ENCODE results near the gene ELMO1.

ELMO1 gene

DNA sequence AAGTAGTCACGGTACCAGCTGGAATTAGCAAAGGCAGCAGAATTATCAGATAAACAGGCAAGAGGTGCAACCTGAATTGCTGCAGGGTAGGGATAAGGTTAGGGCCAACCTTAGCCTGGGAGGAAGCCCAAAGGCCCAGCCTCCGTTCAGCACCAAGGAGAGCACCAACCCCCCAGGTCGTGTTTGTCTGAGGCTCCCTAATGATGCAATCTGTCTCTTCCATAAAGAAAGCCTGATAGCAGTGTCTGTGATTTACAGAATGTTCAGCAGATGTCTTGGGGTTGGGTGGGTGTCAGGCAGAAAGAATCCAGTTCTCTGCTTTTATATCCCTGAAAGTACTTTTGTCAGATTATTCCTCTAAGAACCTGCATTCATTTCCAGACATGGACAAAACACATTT lies 396.0 kb downstream of the ELMO1 start:
- DNase-seq (ENCODE audit: low spot score), result peak; percentile 56

DNA sequence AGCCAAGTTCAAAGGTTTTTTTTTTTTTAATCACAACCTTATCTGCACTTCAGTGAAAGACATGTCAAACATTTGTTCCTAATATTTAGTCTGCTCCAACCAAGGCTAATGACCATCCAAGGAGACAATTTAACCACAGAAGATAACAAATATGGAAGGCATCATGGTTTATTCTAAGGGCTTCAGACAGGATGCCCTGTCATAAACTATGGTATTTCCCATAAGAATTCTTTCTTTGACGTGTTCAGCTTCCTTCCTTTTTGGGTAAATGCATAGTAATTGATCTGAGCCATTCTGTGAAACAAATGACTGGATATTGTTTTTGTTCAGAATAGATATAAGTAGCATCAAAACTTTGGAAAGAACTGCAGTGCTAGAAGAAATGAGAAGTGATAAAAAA lies 397.9 kb downstream of the ELMO1 start:
- DNase-seq (ENCODE audit: low spot score), result no peak

DNA sequence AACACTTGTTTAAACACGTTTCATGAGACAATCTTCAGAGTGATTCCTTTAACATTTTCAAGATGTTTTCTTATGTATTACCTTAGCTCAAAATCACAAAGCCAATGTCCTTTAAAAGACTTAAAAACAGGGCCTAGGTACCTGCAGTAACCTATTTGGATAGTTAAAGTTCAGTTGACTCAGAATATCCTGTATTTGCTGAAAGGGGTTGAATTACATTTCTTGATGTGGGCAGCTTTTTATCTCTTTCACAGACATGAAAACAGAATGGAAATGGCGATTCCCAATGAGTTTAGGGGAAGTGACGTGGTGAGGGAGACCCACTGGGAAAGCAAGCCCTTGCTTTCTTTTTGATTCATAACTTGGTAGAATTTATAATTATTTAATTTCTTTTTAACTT lies 400.0 kb downstream of the ELMO1 start:
- DNase-seq (ENCODE audit: low spot score), result no peak

DNA sequence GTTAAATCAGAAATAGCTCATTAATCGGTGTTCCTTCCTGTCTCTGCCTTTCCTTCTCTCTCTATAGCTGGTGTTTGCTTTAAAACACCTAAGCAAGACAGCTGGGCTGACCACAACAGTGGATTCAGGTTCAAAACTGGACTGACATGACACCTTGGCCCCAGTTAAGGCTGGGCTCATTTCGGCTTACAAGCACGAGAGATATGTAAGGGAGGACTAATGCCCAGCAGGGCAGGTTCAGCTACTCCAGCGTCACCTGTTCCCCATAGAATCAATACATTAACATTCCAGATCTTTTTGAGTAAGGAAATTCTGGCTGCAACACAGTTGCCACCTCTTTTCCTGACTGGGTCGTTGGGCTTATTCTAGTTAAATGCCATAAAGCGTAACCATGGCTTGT lies 401.4 kb downstream of the ELMO1 start:
- no peak for DNase-seq (ENCODE audit: low spot score)

DNA sequence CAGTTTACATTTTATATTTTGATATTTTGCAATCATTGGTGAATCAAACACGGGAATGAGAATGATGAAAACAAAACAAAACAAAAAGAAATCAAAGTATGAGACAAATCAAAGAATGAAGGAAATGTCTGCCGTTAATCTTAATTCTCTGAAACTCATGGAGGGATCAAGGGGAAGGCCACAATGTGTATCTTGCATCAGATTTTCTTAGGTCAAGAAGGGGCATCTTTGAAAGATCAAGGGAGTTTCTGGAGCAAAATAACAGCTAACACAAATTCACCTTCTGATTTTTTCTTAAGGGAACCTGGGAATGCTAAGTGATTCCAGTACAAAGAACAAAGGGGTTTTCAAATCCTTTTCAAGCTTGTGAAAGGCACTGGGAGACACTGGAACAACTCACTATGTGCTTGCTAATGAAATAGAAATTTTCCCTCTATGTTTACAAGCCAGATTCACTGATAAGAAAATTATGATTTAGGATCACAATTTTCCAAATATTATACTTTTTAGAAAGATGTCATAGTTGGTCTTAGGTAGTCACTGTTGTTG lies 402.1 kb downstream of the ELMO1 start:
- no peak for DNase-seq (ENCODE audit: low spot score)

DNA sequence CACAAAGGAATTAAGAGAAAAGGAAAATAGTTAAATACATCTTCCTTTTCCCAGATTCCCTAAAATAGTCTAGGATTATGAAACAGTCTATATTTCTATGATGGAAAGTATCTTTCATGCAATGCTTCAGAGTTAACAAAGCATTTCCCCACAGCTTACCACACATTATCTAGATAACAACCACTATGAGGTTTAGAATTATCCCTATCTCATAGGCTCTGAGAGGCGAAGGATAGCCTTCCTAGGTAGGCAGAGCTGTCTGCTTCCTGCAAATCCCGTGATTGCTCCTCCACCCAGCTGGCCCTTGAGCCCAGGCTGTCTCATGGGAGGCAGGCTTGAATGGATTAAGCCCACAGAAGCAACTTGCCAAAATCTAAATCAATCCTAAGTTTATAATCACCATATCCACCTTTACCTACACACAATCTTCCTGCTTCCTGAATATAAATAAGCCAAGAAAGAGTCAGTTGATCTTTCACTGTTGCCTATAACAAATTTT lies 402.9 kb downstream of the ELMO1 start:
- DNase-seq (ENCODE audit: low spot score), result no peak

DNA sequence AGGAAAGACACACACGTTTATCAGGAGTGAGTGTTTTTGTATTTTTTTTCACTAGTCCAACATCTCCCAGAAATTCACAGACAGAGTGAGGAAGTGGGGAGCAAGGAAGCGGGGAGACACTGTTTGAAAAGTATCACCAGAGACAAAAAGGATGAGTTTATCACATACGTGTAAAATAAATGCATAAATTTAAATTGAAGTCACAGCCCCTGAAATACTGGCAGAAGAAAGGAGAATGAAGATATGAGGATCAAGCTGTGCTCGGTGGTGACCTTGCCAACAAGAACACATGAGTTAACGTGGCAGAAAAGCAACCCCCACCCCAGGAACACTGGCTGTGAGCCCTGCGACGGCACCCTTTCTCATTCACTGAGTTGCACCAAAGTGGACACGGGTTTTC lies 407.2 kb downstream of the ELMO1 start:
- no peak for DNase-seq (ENCODE audit: low spot score)

DNA sequence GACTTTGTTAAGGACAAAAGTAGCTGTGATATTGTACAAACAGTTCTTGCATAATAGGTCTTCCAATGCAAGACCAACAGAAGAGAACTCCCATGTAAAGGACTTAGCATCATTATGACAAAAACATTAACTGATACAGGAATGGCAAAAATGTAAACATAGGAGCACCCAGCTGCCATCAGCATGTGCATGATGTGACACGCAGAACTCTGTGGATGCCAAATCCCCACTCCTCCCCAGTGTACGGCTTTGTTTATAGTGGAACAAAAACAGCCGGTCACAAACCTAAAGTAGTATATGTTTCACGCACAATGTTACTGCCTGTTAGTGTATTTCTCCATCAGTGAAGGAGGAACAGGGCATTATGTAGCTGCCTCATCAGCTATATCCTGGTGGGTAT lies 408.3 kb downstream of the ELMO1 start:
- DNase-seq (ENCODE audit: low spot score), result no peak

DNA sequence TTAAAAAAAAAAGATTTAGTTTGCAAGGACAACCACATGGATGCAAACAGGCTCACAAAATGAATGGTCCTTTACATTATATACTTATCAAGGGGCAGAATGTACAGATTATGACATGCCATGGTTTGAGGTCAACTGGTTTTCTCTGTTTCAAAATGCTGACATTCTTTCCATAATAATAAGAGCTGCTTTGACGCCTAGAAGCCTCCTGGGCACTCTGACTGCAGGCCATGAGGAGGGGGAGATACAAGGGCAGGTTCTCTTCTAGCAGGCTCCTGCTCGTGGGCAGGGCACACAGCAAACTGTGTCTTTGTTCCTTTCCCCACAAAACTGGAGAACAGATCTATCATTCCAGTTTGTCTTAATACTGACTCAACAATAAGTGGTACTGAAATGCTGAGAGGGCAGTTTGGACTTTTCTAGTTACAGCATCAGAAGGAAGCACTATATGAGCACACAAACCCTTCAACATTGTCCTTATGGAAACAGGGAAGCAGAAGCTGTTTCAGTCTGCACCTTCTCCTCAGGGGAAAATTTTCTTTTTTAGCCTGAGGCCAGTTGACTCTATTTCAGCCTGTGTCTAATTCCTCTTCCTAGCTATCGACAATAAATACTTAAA lies 409.4 kb downstream of the ELMO1 start:
- no peak for DNase-seq (ENCODE audit: low spot score)

DNA sequence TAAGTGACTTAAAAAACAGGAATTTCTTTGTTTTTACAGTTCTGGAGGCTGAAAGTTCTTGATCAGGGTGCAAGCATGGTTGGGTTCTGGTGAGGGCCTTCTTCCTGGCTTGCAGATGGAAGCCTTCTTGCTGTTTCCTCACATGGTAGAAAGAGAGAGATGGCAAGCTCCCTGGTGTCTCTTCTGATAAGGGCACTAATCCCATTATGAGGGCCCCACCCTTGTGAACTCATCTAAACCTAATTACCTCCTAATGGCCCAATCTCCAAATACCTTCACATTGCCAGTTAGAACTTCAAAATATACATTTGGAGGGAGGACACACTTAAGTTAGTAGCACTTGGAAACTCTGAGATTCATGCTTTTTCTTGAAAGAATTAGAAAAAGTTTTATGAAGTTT lies 410.0 kb downstream of the ELMO1 start:
- no peak for DNase-seq (ENCODE audit: low spot score)

DNA sequence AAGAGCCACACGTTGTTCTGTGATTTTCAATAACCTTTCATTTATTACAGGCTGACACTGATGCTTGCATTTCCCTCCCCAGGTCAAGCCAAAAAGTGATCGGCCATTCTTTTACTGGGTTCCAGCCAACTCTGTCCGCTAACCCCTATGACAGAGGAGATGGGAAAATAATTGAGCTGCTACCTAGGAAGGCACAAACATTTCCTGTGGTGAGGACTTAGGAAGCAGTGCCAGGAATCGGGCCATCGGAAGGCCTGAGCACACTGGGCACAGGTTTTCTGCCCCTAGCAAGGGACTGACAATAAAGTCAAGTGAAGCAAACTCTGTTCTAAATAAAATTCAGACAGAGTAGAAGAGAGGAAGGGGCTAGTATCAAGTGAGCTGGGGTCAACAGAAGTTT lies 411.4 kb downstream of the ELMO1 start:
- no peak for DNase-seq (ENCODE audit: low spot score)

DNA sequence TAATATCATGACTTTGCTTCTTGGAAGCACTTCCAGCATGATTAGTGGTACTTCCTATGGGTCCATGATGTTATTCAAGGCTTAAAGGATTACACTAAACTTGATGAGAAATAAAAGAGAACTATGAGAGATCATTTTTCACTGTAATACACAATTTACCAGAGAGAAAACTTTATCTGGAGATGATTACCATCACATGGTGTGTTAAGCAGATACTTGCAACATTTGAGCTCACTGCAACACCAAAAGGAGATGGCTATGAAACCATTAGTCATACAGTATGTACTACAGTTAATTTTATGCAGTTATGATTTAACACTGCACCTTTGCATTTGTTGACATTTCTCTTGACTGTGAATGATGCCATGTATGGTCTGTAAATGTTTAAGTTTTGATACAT lies 413.0 kb downstream of the ELMO1 start:
- DNase-seq (ENCODE audit: low spot score), result no peak

DNA sequence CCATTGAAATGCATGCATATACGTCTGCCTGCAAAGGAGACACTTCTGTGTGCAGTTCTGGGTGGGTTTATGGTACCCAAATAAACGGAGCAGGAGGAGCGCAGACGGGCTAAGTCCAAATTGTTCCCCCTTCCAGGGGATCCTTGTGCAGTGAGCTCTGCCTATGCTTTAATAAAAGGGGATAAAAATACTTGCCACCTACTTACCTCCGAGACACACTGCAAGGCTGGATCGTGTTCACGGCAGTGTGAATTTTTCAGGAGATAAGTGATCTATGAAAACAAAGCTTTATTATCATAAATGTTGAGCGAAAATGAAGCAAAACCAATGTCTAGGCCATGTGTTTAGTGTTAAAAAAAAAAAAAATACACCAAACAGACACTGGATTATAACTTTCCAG lies 415.5 kb downstream of the ELMO1 start:
- no peak for DNase-seq (ENCODE audit: low spot score)

DNA sequence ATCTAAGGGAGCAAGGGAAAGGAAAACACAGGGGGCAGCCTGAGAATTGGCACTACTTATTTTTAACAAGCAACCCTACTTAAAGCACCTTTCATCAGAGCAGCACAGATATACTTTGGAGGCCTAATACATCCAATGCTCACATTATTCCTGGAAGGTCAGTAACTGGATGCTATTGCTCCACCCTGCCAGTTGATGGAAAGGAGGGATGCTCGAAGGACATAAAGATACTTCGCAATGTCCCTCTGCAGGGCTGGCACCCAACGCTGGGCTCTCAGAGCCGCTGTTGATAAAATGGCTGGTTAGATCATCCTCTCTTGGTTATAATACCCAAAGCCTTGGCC lies 416.4 kb downstream of the ELMO1 start:
- no peak for DNase-seq (ENCODE audit: low spot score)

DNA sequence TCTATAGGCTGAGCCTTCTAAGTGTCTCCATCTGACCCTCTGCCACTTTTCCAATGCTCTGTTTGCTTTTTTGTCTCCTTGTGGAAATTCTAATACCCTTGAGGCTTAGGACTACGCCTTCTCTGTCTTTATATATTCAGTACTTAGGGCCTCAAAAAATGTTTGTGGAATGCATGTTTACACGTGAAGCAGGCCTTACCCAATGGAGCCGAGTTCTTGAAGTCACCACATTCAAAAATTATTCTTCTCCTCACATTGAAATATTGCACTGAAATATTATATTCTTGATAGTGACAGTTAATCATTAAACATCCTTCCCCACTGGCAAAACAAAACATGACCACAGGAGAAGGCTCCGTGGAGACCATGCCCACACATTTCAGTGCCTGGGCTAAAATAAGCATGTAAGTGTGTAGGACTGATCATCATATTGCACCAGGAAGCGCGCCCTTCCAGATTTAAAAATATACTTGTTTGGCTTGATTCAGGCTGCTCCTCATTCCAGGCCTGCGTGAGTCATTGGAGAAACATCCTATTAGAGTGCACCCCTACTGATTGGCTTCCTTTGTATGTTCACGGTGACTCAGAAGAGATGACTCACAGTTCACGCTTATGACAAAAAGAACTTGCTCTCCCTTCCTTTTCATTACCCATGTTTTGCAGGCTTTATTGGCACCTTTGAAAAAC lies 416.9 kb downstream of the ELMO1 start:
- DNase-seq (ENCODE audit: low spot score), result peak; percentile 97

DNA sequence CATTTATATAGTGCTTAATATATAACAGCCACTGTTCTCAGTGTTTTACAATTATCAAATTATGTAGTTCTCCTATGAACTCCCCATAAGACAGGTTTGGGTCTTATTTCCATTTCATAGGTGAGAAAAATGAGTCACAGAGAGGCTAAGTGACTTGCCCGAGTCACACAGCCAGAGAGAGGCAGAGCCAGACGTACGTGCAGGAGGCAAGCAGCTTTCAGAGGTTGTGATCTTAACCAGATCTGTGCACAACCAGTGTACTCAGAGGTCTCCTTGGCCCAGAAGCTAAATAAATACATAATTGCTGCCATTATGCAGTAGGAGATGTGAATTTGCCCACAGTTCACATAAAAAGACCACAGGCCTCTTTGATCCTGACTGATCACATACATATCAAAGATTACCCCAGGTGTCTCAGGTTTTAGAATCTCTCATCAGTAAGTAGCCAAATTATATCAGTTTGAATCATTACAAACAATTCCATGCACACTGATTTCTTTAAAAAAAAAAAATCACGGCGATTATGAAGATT lies 419.7 kb downstream of the ELMO1 start:
- DNase-seq (ENCODE audit: low spot score), result no peak

DNA sequence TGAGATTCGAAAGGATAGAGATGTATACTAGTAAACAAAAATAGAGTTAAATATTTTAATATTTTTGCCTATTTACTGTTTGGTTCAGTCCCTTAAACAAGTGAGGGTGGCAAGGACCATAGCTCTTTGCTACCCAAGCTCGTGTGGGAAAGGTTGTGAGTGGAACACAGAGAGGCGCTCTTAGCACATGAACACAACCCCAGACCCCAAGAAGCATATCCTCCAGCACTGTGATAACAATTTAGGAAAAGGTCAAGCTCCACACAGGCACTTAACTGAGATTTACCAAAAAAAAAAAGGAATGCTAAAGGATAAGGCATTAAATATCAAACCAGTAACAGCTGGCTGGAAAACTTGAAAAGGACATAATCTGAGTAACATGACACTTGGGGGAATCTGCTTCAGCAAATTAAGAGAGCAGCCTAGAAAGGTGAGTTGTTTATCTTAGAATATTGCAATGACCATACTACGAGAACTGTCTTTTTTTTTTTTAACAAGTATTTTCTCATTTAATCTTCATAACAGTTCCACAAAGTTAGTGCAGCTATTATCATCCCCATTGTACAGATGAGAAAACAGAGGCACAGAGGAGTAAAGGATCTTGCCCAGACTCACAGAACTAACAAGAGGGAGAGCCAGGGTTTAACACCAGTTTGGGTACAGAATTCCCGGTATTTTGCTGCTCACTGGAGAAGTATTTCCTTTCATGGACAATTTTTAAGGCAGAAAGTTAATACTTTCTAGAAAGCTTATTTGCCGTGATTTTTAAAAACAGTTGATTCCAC lies 420.9 kb downstream of the ELMO1 start:
- DNase-seq (ENCODE audit: low spot score), result no peak

DNA sequence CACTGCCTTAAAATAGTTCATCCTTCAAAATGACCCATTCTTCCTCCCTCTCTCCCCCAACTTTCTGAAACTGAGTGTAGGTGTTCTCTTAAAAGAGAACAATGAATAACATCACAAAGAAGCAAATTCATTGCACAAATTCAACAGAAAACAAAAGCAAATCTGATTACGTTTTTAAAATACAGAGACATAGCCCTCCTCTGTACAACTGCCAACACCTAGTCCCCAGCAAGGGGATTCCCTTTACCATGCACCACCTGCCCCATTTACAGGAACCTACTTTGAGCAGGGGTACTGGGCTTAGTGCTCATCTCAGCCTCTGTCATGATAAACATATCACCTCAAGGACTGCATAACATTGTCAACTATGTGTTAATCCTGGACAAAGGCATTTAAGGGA lies 421.6 kb downstream of the ELMO1 start:
- DNase-seq (ENCODE audit: low spot score), result no peak

DNA sequence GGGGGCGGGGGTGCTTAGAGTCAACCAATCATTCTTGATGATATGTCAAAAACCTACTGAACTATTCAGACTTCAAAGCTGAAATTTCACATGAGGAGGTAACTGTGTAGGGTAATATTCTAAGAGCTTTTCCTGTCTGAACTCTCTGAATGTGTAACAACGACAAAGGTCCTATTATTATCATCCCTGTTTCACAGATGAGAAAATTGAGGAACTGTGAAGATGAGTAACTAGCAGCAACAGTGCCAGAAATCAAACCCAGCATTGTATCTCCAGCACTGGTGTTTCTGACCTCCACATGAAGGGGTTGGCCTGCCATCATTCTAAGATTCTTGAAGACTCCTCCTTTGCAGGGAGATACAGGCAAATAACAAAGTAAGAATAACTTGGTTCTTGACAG lies 429.7 kb downstream of the ELMO1 start:
- no peak for DNase-seq (ENCODE audit: low spot score)

DNA sequence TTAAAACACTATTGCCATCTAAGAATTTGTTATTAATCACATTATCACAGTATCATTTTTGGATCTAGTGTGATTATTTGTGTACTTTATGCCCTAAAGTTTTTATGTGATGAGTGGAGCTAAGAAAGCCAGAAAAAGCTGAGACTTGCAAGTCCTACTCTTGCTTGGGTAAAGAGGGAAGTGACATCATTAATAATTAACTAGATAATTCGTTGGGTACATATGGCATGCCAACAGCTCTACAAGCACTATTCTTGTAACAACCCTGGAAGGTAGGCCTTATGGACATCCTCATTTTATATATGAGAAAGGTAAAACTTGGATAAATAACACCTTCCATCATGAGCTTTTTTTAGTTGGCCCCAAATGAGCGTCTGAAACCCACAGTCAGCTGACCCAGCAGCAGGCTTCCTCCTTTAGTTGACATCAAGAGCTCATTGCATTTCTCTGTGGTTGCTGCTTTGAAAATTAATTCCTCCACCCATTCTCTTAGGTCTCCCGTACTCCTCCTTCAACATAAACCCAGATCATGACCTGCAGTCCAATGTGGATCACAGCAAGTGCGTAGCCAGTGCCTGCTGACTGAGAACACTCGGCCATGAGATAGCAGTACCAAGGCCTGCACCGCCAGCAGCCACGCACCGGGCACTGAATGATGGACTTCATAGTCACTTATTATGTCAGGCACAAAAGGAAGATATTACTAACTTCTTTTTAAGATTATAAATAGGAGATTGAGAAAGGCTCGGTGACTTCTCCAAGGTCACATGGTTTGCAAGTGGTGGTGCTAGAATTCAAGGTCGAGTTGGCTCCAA lies 432.4 kb downstream of the ELMO1 start:
- no peak for DNase-seq (ENCODE audit: low spot score)

DNA sequence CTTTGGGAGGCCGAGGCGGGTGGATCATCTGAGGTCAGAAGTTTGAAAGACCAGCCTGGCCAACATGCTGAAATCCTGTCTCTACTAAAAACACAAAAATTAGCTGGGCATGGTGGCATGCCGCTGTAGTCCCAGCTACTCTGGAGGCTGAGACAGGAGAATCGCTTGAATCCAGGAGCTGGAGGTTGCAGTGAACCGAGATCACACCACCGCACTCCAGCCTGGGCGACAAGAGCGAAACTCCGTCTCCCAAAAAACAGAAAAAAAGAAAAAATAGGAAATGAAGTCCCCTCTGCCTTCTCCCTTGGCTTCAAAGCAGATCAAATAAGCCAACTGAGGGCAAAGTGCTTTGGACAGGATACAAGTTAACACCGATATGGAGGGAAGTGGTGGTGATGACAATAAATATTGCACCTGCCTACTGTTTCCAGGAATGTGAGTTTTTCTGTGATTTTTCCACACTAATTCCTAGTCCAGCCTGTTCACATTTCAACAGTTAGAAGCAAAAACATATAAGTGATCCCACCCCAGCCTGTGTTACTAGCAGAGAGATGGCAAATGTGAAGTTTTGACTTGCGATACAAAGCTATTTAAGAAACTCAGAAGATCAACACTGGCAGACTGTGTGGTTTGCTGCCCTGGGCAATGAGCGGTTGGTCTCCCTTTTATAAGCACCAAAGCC lies 433.2 kb downstream of the ELMO1 start:
- DNase-seq (ENCODE audit: low spot score), result no peak

Data from RKO (cell line).